Erythroblast (primary cell): Measurements from ENCODE around the gene ERH.

Experiments used
- GATA1 ChIP-seq: IDR thresholded peaks from 2 replicates; pipeline ENCODE4 v1.6.1; 2011; ENCODE audit warnings: low read depth, mild to moderate bottlenecking, control low read depth, low read length, moderate library complexity
- POLR2A ChIP-seq: IDR thresholded peaks from 2 replicates; pipeline ENCODE4 v1.6.1; 2011; ENCODE audit warnings: mild to moderate bottlenecking, low read length

GRCh38 chr14:69399750-69400149 lies 1.7 kb upstream of the ERH start:
- TF ChIP-seq POLR2A (no peak), GATA1 (no peak)
